Omental fat pad (tissue), 4 donors: ENCODE data around the gene HMX2. TPM values are rescaled to one million over a fixed set of nuclear protein-coding genes. Genes with fewer than 3 reads are reported as not detected.

Experiments
- ATAC-seq: fragments of 150-250 bp; one replicate; pipeline ENCODE4 v1.9.1; 2016; ENCODE audit warnings: mild to moderate bottlenecking, moderate library complexity; ENCODE audit not compliant: low FRiP score
- DNase-seq: peaks from one replicate; pipeline ENCODE4 v3.0.0-alpha.2; 2019; ENCODE audit warnings: low spot score
- CTCF ChIP-seq, 3 donors: fragments of 450-650 bp; IDR thresholded peaks; one replicate each; pipeline ENCODE4 v1.5.1; 2016 to 2017; ENCODE audit warnings: antibody characterized with exemption in 3 of 3, mild to moderate bottlenecking in 3 of 3, moderate library complexity in 2 of 3
- total RNA-seq, 4 donors: library from RNA; depleted of rRNA; stranded (reverse); fragments of >200 nt; gene quantifications; one replicate each; pipeline ENCODE4 v1.1.0, GENCODE V29; 2016

HMX2 gene
- total RNA-seq, 4 donors from 2014 or later = not detected

GRCh38 chr10:123143825-123144168, 4.1 kb upstream of the HMX2 start:
- DNase-seq = no peak
- ATAC-seq = no peak
- no peak for TF ChIP-seq CTCF (IDR thresholded peaks at IDR 0.05)

DNA sequence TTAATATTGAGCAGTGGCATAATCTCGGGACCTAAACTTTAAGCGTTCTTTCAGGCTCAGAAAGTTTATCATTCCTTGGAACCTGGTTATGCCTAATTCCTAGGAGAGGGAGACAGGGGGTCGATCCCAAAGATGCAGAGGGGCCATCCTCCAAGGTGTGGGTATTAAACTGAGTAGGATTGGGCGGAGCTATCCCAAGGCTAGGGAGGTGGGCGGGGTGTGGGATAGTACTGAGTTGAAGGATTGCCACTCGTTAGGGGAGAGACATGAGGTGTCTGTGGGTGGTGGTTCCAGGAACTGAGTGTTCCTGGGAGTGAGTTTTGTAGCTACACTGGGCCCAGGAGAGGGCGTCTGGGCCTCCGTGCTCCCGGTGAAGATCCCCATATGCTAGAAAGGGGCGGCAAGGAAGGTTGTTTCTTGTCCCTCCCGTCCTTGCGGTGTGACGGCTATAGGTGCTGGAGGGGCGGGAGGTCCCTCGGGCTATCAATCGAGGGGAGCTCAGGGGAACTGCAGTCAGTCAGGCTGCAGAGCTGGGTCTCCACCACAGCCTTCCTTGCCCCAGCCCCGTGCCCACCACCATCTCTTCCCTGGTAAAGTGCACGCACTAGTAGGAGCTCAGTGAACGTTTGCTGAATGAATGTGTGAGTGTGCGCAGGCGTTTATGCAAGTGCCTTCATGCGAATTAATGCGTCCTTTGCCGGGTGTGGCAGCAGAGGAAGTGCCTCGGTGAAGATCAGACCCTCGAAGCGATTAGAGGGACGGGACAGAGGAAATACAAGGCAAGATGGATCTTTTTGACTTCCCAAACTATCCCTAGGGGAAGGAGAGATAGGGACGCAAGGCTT, 3.0 kb upstream of the HMX2 start:
- DNase-seq (no peak), ATAC-seq (no peak)
- no peak for TF ChIP-seq CTCF (IDR thresholded peaks at IDR 0.05)

DNA sequence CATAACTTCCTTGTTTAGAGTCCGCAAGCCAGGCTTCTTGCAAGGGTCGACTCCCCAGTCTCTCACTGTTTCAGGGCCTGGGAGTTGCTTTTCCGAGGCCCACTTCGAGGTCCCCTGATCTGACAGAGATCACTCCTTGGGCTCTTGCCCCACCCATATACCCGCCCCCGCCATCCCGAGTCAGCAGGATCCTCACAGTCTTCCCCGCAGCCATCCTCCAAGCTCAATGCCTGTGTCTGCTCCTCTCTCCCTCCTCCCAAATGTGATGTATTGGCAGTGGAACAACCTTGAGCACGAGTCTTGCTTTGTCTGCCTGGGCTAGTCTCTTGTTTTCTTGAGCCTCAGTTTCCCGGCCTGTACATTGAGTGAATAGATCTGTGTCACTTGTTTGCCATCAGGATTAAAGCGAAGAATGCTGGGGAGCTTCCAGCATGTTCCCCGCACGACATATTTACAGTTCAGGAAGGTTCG, 2.4 kb upstream of the HMX2 start:
- TF ChIP-seq CTCF (IDR thresholded peaks at IDR 0.05) = no peak
- DNase-seq (no peak), ATAC-seq (no peak)

DNA sequence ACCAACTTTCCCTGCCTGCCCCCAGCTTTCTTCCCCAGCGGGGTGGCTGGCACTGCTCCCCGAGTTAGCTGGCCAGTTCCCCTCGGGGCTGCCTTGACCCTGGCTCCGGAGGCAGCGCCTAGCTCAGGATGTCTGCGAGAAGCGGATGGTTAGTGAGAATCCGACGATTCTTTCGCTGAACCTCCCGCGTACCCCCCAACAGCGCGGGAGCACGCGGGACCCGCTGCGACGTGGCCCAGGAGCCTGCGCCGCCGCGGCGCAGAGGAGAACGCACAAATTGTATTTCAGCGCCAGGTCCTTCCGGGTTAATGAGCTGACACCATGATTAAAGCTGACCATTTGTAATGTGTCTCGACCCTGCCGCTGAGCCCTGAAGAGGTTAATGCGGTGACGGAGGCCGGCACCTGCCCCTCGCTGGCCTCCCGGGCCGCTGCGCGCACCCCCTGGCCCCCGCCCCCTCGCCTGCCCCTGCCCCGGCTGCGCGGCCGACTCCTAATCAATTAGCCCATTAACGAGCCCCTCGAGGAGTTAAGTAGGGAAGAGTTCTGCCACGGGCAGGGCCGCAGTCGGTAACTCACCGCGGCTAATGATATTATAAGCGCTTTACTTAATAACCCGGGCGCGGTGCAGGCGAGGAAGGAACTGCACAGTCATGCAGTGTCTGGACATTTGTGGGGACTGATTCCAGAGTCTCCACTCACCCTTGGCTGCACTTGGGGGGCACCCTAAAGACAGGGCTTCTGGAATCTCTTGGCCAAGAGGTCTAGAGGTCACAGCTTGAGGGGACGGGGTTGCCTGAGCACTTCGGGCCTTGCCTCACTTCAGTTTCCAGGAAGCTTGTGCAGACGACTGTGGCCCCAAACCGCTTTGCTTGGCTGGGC, 1.7 kb upstream of the HMX2 start:
- DNase-seq = no peak

GRCh38 chr10:123146894-123147634, 872 bp upstream of the HMX2 start:
- ATAC-seq (no peak), DNase-seq (no peak)
- TF ChIP-seq CTCF (IDR thresholded peaks at IDR 0.05) = no peak

More for the DNA sequence above, 1.7 kb upstream of the HMX2 start:
- TF ChIP-seq CTCF (IDR thresholded peaks at IDR 0.05) = no peak
- no peak for ATAC-seq

DNA sequence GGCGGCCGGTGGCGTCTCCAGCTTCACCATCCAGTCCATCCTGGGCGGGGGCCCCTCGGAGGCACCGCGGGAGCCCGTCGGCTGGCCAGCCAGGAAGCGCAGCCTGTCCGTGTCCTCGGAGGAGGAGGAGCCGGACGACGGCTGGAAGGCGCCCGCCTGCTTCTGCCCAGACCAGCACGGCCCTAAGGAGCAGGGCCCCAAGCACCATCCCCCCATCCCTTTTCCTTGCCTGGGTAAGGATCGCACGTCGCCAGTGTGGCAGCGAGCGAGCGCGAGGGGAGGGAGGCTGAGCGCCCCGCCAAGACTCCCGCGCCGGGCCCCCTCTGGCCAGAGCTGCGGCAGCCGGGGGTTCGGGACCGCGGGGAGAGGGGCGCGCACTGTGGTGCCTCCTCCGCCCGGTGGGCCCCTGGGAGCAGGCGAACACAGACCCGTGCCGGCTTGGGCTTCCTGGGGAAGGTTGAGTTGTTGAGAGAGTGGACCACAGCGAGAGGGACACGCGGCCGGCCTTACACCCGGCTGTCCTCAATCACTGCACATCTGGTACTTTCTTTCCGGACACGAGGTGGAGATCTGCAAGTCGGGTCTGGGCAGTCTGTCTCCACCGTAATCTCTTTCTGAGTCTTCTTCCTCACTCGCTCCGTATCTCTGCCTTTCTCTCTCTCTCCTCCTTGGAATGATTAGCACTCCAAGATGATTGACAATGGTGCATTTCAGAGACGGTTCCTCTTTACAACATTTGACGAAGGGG, 652 bp downstream of the HMX2 start:
- no peak for TF ChIP-seq CTCF (IDR thresholded peaks at IDR 0.05)
- ATAC-seq (no peak), DNase-seq (no peak)
